ENCODE data around the gene FAM167B.

DNA sequence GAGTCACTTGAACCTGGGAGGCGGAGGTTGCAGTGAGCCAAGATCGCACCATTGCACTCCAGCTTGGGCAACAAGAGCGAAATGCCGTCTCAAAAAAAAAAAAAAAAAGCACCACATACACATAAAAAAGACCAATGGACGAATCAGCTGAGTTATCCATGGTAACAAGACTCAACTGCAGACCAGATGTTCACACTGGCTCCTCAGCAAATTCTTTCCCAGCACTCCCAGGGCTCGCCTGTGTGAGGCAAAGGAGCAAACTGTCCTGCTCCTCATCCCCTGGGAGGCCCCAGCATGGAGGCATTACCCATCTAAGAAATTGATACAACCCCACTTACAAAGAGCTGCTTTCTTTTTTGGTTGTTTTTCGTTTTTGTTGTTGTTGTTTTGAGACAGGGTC, 28.0 kb upstream of the FAM167B start:
- TF ChIP-seq, protein P1, sequence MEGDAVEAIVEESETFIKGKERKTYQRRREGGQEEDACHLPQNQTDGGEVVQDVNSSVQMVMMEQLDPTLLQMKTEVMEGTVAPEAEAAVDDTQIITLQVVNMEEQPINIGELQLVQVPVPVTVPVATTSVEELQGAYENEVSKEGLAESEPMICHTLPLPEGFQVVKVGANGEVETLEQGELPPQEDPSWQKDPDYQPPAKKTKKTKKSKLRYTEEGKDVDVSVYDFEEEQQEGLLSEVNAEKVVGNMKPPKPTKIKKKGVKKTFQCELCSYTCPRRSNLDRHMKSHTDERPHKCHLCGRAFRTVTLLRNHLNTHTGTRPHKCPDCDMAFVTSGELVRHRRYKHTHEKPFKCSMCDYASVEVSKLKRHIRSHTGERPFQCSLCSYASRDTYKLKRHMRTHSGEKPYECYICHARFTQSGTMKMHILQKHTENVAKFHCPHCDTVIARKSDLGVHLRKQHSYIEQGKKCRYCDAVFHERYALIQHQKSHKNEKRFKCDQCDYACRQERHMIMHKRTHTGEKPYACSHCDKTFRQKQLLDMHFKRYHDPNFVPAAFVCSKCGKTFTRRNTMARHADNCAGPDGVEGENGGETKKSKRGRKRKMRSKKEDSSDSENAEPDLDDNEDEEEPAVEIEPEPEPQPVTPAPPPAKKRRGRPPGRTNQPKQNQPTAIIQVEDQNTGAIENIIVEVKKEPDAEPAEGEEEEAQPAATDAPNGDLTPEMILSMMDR (IDR thresholded peaks at IDR 0.05) = no peak
- TF ChIP-seq POLR2AphosphoS5 (IDR thresholded peaks at IDR 0.05) = no peak
- TF ChIP-seq POLR2A (IDR thresholded peaks at IDR 0.05) = no peak
